Activated CD8-positive, alpha-beta T cell treated with anti-CD3 and anti-CD28 coated beads for 36 hours (primary cell): ENCODE results near the gene PCDH10. TPM values are rescaled to one million over a fixed set of nuclear protein-coding genes. Genes with fewer than 3 reads are reported as not detected.
A peak's percentile ranks its signal among the peaks of the same experiment; 100 is the strongest.

ENCODE experiments used
- ATAC-seq: fragments of 200-7000 bp; cut with Tn5 transposase; one replicate; pipeline ENCODE4 v1.10.0; 2021; ENCODE audit warnings: mild to moderate bottlenecking, moderate library complexity
- CTCF ChIA-PET: fragments of 350-600 bp; sonication (Branson Sonifier 250); formaldehyde crosslinking; loops from one replicate; lab custom pipeline; 2021; ENCODE audit warnings: antibody characterized with exemption; lab: Charles Lee
- POLR2A ChIA-PET: fragments of 350-600 bp; sonication (Branson Sonifier 250); formaldehyde crosslinking; loops from one replicate; lab custom pipeline; 2021; ENCODE audit warnings: antibody characterized with exemption; lab: Charles Lee
- DNase-seq: peaks from one replicate; pipeline ENCODE4 v3.0.0-alpha.2; 2020
- H3K27ac Mint-ChIP-seq: one replicate; pipeline ENCODE4 v1.8.0; 2021; ENCODE audit warnings: mild to moderate bottlenecking, mixed read lengths
- H3K27me3 Mint-ChIP-seq: one replicate; pipeline ENCODE4 v1.8.0; 2021; ENCODE audit warnings: mixed read lengths
- H3K36me3 Mint-ChIP-seq: one replicate; pipeline ENCODE4 v1.8.0; 2021; ENCODE audit warnings: low read depth, mixed read lengths
- H3K4me1 Mint-ChIP-seq: one replicate; pipeline ENCODE4 v1.8.0; 2021; ENCODE audit warnings: low read depth, mixed read lengths
- H3K4me3 Mint-ChIP-seq: one replicate; pipeline ENCODE4 v1.8.0; 2021; ENCODE audit warnings: mild to moderate bottlenecking, moderate library complexity, mixed read lengths
- H3K9me3 Mint-ChIP-seq: one replicate; pipeline ENCODE4 v1.8.0; 2021; ENCODE audit warnings: mixed read lengths
- CTCF ChIP-seq: fragments of 200-600 bp; IDR thresholded peaks from one replicate; pipeline ENCODE4 v1.8.0; 2022; ENCODE audit warnings: antibody characterized with exemption, mild to moderate bottlenecking
- intact Hi-C: fragments of 100-400 bp; cut with micrococcal nuclease; formaldehyde crosslinking; loops from one replicate; pipeline ENCODE4 v1.10.0; 2022
- total RNA-seq, 2 experiments: library from RNA; stranded (reverse); gene quantifications; one replicate each; pipeline ENCODE4 v1.2.3, GENCODE V29; 2021

Gene PCDH10
- total RNA-seq, 2 experiments from 2014 or later: not detected

- ChIA-PET POLR2A (no interaction called here), CTCF (interaction anchor here (0.9 to 1.3 kb wide), 4 partner anchors 15 to 26 kb away, joined by 3 to 6 read pairs (median 3); no protein-coding TSS in a partner anchor)
- peak; percentile 52 for DNase-seq
- Mint-ChIP-seq H3K27ac (no peak overlapping the region), H3K36me3 (peaks cover 2% of the 10 kb centered on the region), H3K4me1 (peaks cover 18% of the 10 kb centered on the region), H3K27me3 (peaks cover 65% of the 10 kb centered on the region), H3K4me3 (no peak overlapping the region), H3K9me3 (peaks cover 2% of the 10 kb centered on the region)
- intact Hi-C loops: no loop called here
- TF ChIP-seq CTCF: peak; percentile 72
- ATAC-seq: peak; percentile 42
Observed at GRCh38 chr4:133146574-133147241, 2.4 kb upstream of the PCDH10 start.

- H3K9me3 Mint-ChIP-seq: peaks cover 2% of the 10 kb centered on the region
- ChIA-PET POLR2A (no interaction called here), CTCF (interaction anchor here (1.1 to 1.3 kb wide), 3 partner anchors 21 to 26 kb away, joined by 3 to 6 read pairs (median 3); no protein-coding TSS in a partner anchor)
- TF ChIP-seq CTCF: no peak
- H3K27ac Mint-ChIP-seq: no peak overlapping the region
- H3K4me1 Mint-ChIP-seq: peaks cover 18% of the 10 kb centered on the region
- intact Hi-C loops: no loop called here
- peaks cover 2% of the 10 kb centered on the region for H3K36me3 Mint-ChIP-seq
- no peak for DNase-seq
- peaks cover 67% of the 10 kb centered on the region for H3K27me3 Mint-ChIP-seq
- no peak for ATAC-seq
- no peak overlapping the region for H3K4me3 Mint-ChIP-seq
Observed at GRCh38 chr4:133147286-133147821, 1.7 kb upstream of the PCDH10 start.

GRCh38 chr4:133147921-133148689 is 989 bp upstream of the PCDH10 start:
- TF ChIP-seq CTCF: no peak
- Mint-ChIP-seq H3K27ac (no peak overlapping the region), H3K4me1 (peaks cover 22% of the 10 kb centered on the region), H3K27me3 (peaks cover 75% of the 10 kb centered on the region), H3K9me3 (peaks cover 4% of the 10 kb centered on the region), H3K4me3 (no peak overlapping the region), H3K36me3 (peaks cover 2% of the 10 kb centered on the region)
- ChIA-PET POLR2A (no interaction called here), CTCF (no interaction called here)
- intact Hi-C loops: no loop called here
- no peak for ATAC-seq
- no peak for DNase-seq

- ChIA-PET POLR2A (no interaction called here), CTCF (no interaction called here)
- Mint-ChIP-seq H3K27ac (no peak overlapping the region), H3K4me1 (peaks cover 22% of the 10 kb centered on the region), H3K27me3 (peaks cover 75% of the 10 kb centered on the region), H3K4me3 (peak overlapping the region; percentile 18), H3K9me3 (peaks cover 4% of the 10 kb centered on the region), H3K36me3 (peaks cover 2% of the 10 kb centered on the region)
- intact Hi-C loops: no loop called here
- no peak for ATAC-seq
- no peak for TF ChIP-seq CTCF
- no peak for DNase-seq
Observed at GRCh38 chr4:133149364-133149695, 236 bp downstream of the PCDH10 start.
